GM18909 (cell line): ENCODE measurements around the gene POLR2E.
"Not testable (repeated sequence)": the region's sequence is repeated elsewhere in the genome, so short reads cannot be mapped to it uniquely, and the experiment has no call there.

ENCODE experiments used
- ATAC-seq: cut with Tn5 transposase; IDR thresholded peaks from one replicate; pipeline ENCODE4 v1.9.1; 2021; ENCODE audit warnings: mild to moderate bottlenecking; ENCODE audit not compliant: unreplicated experiment, poor library complexity

POLR2E gene

DNA sequence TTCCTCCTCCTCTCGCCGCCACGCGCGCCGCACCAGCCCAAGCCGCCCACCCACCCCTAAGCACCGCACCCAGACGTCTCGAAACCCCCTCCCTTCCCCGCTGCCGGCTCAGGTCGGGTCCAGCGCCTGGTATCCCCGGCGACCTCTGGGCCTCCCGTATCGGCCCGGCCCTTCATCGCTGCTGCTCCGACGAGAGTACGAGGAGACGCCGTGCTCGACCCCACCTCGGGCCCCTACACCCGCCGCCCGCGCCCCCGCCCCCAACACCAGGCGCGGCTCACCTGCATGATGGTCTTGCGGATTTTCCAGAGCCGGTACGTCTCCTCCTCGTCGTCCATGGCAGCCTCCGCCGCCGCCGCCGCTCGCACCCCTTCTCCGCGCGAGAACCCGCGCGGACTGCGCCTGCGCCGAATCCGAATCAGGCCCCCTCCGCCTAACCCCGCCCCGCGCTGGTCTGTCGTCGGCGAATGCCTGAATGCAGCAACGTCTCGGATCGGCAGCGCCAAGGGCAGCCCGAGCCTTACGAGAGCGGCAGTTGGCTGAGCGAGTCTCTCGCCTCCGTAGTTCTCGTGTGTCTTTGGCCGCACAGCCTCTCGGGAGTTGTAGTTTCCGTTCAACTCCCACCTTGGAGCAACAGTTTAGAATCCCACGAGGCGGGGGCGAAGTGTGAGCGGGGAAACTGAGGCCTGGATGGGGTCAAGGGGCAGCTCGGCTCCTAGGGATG, at the start of gene POLR2E:
Gene POLR2E, minus strand, starts transcription at position 398 of the 724 bp plus-strand sequence. Its CDS starts 60 bp downstream, at position 338.
- peak; percentile 83 for ATAC-seq

DNA sequence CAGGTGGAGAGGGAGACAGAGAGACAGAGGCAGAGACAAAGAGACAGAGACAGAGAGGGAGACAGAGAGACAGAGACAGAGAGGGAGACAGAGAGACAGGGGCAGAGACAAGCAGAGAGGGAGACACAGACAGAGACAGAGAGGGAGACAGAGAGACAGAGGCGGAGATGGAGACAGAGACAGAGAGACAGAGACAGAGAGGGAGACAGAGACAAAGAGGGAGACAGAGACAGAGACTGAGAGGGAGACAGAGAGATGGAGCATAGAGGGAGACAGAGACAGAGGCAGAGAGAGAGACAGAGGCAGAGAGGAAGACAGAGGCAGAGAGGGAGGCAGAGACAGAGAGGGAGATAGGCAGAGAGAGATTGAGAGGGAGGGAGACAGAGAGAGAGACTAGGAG, 49.6 kb upstream of the POLR2E start:
- ATAC-seq: no peak

DNA sequence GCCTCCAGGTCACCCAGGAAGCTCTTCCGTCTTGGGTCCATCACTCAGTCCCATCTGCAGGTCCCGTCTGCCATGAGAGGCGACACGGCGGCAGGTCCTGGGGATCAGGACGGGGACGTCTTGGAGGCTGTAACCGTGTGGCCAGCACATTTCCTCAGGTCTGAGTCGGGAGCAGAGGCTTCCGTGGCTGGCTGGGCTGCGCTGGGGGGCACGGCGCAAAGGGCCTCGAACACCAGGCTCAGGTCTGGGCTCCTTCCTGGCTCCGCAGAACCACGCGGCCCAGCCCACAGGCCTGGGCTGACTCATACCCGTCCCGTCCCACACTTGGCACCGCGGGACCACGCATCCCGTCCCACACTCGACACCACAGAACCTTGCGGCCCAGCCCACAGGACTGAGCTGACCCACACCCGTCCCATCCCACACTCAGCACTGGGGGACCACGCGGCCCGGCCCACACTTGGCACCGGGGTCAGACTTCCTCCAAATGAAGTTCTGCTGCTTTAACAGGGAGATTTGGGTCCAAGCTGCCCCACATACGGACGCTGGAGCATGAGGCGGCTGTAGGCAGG, 48.7 kb upstream of the POLR2E start:
- ATAC-seq: no peak

GRCh38 chr19:1141944-1142343, 46.8 kb upstream of the POLR2E start:
- no peak for ATAC-seq

- no peak for ATAC-seq
Measured at GRCh38 chr19:1140272-1141027, 45.3 kb upstream of the POLR2E start.

DNA sequence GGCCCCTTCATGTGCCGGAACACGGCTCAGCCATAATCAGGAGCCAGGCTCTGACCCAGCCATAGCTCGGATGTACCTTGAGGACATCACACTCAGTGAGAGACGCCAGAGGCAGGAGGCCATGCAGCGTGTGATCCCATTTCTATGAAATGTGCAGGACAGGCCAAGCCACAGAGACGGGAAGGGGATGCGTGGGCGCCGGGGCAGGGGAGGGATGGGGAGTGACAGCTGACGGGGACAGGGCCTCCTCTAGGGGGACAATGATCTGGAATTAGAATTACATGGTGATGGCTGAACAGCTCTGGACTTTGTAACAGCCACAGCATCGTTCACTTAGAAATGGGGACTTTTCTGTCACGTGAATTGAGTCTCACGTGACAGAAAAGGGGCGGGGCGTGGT, 44.0 kb upstream of the POLR2E start:
- no peak for ATAC-seq

- no peak for ATAC-seq
Measured at GRCh38 chr19:1138121-1138520, 42.9 kb upstream of the POLR2E start.

- ATAC-seq: no peak
Measured at GRCh38 chr19:1136621-1137317, 41.6 kb upstream of the POLR2E start.

- no peak for ATAC-seq
Measured at GRCh38 chr19:1136201-1136600, 41.0 kb upstream of the POLR2E start.

DNA sequence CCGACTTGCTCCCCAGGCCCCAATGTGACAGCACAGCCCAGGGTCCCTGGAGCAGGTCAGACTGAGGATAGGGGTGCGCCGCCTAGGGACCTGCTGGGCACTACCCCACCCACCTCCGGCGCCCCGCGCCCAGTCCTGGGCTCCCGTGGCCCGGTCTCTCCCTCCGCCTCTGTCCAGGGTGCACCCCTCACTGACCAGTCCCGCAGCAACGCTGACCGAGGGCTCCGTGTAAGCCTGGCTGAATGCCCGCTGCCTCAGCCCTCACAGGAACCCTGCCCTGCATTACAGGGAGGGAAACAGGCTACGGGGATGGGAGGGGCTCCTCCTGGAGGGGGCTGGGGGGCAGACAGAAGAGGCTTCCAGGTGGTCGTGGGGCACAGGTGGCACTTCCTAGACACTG, 40.3 kb upstream of the POLR2E start:
- ATAC-seq: no peak

- no peak for ATAC-seq
Measured at GRCh38 chr19:1134431-1134830, 39.3 kb upstream of the POLR2E start.

DNA sequence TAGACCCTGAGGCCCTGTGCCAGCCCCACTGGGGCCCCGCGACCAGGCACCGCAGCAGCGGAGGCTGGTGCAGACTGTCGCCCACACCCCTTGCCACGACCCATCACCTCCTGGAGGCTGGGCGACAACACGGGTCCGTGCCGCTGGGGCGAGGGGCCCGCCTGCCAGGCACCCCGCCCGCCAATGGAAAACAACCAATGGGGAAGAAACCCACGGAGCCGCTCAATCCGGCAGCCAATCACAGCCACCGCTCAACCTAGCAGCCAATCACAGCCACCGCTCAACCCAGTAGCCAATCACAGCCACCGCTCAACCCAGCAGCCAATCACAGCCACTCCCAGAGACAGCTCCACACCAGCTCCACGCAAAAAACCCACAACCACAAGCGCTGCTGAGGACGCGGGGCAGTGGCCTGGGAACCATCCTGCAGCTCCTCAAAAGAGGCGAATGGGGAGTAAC, 38.3 kb upstream of the POLR2E start:
- ATAC-seq: peak; percentile 40

DNA sequence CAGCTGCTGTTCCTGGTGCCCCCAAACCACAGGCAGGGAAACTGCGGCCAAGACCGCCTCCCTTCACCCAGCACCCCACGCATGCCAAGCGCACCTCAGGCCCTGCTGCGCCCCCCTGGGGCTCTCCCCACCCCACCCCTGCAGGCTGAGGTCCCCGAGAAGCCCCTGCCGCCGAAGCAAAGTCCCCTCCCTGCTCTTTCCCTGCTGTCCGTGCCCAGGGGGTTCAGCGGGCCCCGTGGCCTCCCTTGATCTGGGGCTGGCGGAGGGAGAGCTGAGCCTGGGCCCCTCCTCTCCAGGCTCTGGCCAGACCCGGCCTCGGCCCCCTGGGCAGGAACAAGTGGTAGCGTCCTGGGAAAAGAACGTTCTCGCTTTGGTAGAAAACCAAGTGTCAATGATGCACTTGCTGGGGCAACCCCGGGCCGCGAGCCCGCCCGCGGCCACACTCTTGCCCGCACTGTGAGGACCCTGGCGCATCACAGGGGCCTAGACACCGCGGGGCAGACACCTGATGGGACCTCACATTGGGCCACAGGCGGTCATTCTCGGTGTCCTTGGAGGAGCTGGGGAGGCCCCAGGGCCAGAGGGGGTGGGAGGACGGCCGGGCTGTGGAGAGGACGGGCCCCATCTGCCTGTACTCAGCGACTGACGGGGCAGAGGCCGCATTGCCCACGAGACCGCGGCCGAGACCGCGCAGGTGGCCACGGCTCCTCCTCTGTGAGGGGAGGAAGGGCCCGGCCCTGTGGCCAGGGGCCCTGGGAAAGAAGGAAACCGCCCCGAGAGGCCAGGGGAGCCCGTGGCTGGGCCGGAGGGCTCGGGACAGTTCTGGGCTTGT, 37.6 kb upstream of the POLR2E start:
- peak; percentile 9 for ATAC-seq

DNA sequence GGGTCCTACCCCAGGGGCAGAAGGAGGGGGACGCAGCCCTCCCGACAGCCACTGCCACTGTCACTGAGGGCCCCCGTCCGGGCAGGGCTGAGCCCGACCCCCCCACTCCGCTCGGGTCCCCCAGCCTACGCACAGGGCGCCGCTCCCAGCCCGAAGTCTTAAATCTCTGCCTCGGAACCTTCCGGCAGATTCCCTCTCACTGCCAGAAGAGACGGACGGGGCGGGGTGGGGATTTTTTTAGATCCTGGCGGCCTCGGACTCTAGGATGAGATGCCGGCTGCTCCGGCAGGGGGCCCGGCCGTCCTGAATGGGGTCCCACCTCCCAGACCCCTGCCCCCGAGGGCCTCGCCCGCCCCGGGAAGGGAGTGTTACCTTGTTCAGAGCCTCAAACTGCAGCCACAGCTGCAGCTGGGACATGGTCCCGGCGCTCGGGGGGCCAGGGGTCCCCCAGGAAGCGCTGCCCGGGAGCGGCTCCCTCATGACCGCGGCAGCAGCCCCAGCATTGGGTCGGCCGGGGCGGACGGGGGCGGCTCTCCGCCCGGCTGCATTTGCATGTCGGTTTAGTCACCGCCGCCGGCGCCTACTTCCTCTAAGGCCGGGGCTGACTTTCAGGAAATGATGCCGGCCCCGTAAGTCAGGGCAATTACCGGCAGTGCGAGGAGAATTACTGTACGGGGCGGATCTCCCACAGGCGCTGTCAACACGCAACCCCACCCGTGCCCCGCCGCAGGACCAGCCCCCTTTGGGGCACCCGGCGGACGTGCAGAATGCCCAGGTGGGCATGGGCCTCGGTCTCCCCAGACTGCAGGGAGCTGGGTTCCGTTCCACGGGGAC, 36.8 kb upstream of the POLR2E start:
- peak; percentile 55 for ATAC-seq

GRCh38 chr19:1130771-1131717, 35.9 kb upstream of the POLR2E start:
- peak; percentile 3 for ATAC-seq

DNA sequence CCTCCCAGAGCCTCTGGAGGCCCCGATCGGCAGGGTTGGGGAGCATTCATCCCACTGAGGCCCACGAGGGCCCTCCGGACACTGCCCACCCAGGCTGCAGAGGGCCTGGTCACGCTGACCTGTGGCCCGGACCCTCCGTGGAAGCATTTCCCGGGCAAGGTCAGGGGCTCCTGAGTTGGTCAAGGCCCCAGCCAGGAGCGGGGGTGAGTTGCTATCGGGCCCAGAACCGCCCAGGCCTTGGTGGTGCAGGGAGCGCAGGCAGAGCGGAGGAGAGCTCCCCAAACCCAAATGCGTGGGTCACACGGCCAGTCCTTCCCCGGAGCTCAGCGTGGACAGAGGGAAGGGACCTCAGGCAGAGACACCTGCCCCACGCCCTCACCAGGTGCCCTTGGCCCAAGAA, 34.4 kb upstream of the POLR2E start:
- ATAC-seq: no peak

DNA sequence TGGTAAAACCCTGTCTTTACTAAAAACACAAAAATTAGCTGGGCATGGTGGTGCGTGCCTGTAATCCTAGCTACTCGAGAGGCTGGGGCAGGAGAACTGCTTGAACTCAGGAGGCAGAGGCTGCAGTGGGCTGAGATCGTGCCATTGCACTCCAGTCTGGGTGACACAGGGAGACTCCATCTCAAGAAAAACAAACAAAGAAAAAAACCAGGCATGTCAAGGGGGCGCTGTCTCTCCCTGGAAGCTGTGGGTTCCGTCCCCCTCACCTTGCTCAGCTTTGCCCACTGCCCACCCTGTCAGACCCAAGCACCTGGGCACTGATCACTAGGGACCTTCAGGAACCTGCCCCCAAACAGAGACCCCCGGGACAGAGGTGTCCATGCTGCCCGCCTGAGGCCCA, 33.9 kb upstream of the POLR2E start:
- not testable (repeated sequence) for ATAC-seq

DNA sequence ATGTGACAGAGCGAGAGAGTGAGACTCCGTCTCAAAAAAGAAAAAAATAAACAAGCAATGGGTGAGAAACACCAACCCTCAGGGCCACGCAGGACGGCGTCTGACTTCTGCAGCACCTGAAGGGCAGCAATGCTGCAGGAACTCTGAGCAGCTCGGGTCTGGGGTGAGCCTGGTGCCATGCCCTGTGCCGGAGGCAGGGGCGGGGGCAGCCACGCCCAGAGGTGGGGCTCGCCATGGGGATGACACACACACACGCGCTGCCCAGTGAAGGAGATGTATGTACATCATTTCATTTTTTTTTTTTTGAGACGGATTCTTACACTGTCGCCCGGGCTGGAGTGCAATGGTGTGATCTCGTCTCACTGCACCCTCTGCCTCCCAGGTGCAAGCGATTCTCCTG, 32.9 kb upstream of the POLR2E start:
- no peak for ATAC-seq
